GM12874 (cell line): ENCODE results near the gene FDPS.

Experiments used
- CTCF ChIP-seq: IDR thresholded peaks from 2 replicates; pipeline ENCODE4 v1.5.1; 2011; ENCODE audit warnings: low read depth, mild to moderate bottlenecking, control low read depth, low read length, moderate library complexity; ENCODE audit not compliant: insufficient read depth

The FDPS gene

DNA sequence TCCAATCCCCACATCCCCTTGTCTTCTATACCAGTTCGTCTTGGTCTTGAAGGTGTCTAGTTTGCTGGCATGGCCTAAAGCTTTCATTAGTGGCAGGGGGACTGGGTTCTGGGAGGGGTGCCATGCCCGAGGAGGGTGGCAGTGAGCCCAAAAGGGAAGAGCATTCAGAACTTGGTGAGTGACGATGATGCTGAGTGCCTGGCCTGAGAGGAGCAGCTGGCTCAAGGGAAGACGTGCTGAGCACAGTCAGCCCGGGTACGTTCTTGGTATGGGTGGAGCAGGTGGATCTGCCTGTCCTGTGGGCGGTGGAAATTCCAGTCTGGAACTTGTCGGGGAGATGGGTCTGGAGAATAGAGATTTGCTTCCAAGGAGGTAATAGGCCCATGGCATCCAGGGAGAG is 4.6 kb downstream of the FDPS start:
- no peak for TF ChIP-seq CTCF

GRCh38 chr1:155316922-155317321 is 8.3 kb downstream of the FDPS start:
- TF ChIP-seq CTCF: no peak

GRCh38 chr1:155318082-155318481 is 9.4 kb downstream of the FDPS start:
- TF ChIP-seq CTCF: no peak

DNA sequence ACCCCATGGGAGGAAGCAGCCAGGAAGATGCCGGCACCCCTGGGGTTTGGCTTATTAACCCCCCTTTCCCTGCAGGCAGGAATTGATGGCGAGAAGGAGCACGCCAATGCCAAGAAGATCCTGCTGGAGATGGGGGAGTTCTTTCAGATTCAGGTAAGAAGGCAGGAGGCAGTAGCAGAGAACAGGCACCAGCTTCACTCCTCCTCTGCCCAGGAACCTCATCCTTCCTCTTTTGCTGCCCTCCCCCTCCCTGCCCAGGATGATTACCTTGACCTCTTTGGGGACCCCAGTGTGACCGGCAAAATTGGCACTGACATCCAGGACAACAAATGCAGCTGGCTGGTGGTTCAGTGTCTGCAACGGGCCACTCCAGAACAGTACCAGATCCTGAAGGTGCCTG is 10.9 kb downstream of the FDPS start:
- TF ChIP-seq CTCF: no peak

- TF ChIP-seq CTCF: no peak
These were observed 11.6 kb downstream of the FDPS start for GRCh38 chr1:155320252-155320651.

DNA sequence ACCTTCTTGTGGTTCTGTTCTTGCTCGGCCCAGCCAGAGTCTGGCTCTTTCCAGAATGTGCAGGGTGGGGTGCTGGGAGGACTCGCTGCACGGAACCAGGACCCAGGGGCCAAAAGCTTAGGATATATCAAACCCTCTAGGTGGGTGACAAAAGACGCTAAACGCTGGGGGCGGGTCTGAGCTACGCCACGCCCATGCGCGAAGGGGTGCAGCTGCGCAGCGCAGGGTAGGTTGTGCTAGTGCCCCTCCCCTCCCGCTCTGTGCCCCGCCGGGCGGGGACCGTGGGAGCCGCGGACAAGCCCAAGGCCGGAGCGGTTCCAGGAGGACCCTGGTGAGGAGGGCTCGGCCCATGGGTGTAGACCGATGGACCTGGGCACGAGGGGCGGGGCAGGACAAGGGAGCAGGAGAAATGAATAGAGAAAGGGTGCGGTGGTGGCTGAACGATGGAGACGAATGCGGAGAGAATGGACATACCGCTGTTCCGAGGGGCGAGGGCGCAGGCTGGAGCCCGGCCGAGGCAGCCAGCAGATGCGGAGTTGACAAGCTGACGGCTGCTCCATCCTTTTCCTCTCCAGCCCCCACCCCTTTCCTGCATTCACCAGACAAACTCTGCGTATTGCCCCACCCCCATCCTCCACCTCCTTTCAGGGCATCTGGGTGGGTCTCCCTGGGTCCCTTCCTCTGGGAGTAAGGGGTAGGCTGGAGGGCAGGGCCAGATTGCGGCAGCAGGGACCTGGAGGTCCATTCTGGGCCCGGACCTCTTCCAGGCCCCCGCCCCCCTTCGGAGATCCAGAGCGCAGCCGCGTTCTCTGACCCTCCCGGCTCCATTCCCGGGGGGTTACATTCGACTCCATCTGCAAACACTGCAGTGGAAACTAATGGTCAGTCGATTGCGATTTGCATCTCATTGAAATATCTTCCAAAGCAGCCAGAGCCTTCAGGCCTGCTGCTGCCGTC is 12.3 kb downstream of the FDPS start, which contains the start of gene RUSC1:
Gene RUSC1 (plus strand): TSS at position 234 of the 957 bp plus-strand sequence. CDS start 880 bp downstream, outside the sequence.
- no peak for TF ChIP-seq CTCF

DNA sequence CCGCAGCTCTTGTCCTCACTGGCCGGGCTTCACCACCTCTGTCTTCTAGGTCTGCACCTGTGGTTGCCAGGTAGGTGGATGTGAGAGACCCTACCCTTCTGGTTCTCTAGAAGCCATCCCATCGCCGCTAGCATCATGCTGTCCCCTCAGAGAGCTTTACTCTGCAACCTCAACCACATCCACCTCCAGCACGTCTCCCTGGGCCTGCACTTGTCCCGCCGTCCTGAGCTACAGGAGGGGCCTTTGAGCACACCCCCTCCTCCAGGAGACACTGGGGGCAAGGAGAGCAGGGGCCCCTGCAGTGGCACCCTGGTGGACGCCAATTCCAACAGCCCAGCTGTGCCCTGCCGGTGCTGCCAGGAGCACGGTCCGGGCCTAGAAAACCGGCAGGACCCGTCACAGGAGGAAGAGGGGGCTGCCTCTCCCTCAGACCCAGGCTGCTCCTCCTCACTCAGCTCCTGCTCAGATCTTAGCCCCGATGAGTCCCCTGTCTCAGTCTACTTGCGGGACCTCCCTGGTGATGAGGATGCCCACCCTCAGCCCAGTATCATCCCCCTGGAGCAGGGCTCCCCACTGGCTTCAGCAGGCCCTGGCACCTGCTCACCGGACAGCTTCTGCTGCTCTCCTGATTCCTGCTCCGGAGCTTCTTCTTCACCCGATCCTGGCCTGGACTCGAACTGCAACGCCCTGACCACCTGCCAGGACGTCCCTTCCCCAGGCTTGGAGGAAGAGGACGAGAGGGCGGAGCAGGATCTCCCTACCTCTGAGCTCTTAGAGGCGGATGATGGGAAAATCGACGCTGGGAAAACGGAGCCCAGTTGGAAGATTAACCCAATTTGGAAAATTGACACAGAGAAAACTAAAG is 13.2 kb downstream of the FDPS start:
- TF ChIP-seq CTCF: no peak
